ENCODE results near the gene PTBP3.
A peak's percentile ranks its signal among the peaks of the same experiment; 100 is the strongest.

GRCh38 chr9:112295174-112295573, 38.2 kb downstream of the PTBP3 start:
- TF ChIP-seq KLF9 (tag by site-specific recombination; IDR thresholded peaks at IDR 0.05; ENCODE audit: low read depth), result no peak
- no peak for TF ChIP-seq CTCF (tag by site-specific recombination; IDR thresholded peaks at IDR 0.05)
- no peak for TF ChIP-seq PRDM2 (tag by site-specific recombination; IDR thresholded peaks at IDR 0.05; ENCODE audit: borderline replicate concordance)
- TF ChIP-seq ZNF785 (tag by site-specific recombination; IDR thresholded peaks at IDR 0.05), result no peak
- 0 out of 2 replicates have a peak, but pooled peaks have one; percentile 10 for TF ChIP-seq PRDM6 (tag by site-specific recombination; IDR thresholded peaks at IDR 0.05)
- TF ChIP-seq ZNF664 (tag by site-specific recombination; IDR thresholded peaks at IDR 0.05), result no peak
- TF ChIP-seq ZBTB26 (tag by site-specific recombination; optimal IDR thresholded peaks at IDR 0.05), result no peak
